ENCODE data around the gene NOB1. TPM values are rescaled to one million over a fixed set of nuclear protein-coding genes. Genes with fewer than 3 reads are reported as not detected.
A peak's percentile ranks its signal among the peaks of the same experiment; 100 is the strongest.

NOB1 gene
- total and polyA plus RNA-seq, 5 donors from 2014 or later = 36.1 to 62.6 (median 49.4) TPM

DNA sequence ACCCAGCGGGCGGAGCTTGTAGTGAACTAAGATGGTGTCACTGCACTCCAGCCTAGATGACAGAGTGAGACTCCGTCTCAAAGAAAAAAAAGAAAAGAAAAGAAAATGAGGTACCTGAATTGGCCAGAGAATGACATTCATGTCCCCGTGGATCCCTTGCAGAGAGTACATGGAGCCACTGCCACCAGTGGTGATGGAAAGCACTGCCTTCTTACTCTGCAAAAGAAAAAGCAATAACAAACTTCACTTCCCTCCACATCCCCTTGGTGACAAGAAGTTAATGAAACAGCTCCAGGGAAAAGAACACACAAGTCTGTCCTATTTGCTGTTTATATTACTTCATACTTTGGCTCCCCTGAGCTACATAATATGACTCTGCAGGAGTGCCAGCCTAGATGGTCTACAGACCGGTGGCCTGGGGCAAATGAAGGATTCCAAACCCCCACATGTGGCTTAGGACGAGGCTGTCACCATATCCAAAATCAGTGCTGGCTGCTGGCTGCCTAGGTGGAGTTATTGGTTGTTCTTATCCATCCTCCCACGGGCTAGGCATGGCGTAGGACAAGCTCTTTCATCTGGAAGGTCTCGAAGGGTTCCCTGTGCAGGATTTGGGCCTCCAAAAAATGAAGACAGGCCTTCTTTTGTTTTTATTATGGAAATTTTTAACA is 41.7 kb downstream of the NOB1 start:
- H3K27me3 Mint-ChIP-seq = no peaks in the 10 kb centered on the region
- no peaks in the 10 kb centered on the region for H3K36me3 Mint-ChIP-seq
- DNase-seq = no peak
- peaks cover 4 to 7% (median 5%) of the 10 kb centered on the region in 4 donors for H3K4me1 Mint-ChIP-seq
- no peak for ATAC-seq (ENCODE audit: low read depth in 2 of 2)
- Histone ChIP-seq H3K4me1 (ENCODE audit: control insufficient read depth, insufficient read depth, low read length, poor library complexity, severe bottlenecking) (peaks cover 5% of the 10 kb centered on the region), H3K27me3 (ENCODE audit: control insufficient read depth, insufficient read depth, low read length) (no peaks in the 10 kb centered on the region), H3K36me3 (ENCODE audit: control insufficient read depth, insufficient read depth, low read length) (no peaks in the 10 kb centered on the region), H3K4me3 (ENCODE audit: low read depth, low read length) (no peak overlapping the region), H3K27ac (ENCODE audit: insufficient read depth, low read length, poor library complexity, severe bottlenecking) (no peak overlapping the region), H3K9me3 (ENCODE audit: control insufficient read depth in 2 of 2, low read length in 2 of 2) (no peaks in the 10 kb centered on the region)
- no peak overlapping the region for H3K4me3 Mint-ChIP-seq
- no peak overlapping the region for H3K27ac Mint-ChIP-seq
- H3K9me3 Mint-ChIP-seq = no peaks in the 10 kb centered on the region

DNA sequence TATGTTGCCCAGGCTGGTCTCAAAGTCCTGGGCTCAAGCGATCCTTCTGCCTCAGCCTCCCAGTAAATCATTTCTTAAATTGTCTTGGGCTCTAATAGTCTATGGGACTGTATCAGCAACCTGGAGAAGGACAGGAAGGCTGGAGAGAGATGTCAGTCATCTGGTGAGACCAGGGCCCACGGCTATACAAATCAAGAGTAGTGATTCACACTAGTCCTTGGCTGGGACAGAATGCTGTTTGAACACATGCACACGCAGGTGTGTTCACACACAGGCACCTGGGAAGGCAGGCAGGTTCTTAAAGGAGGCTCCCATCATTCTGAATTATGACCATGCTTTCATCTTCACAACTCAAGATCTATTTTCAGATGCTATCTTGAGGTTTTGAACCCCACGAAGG is 42.4 kb downstream of the NOB1 start:
- Histone ChIP-seq H3K4me1 (ENCODE audit: control insufficient read depth, insufficient read depth, low read length, poor library complexity, severe bottlenecking) (peaks cover 5% of the 10 kb centered on the region), H3K9me3 (ENCODE audit: control insufficient read depth in 2 of 2, low read length in 2 of 2) (no peaks in the 10 kb centered on the region), H3K4me3 (ENCODE audit: low read depth, low read length) (no peak overlapping the region), H3K27me3 (ENCODE audit: control insufficient read depth, insufficient read depth, low read length) (no peaks in the 10 kb centered on the region), H3K36me3 (ENCODE audit: control insufficient read depth, insufficient read depth, low read length) (no peaks in the 10 kb centered on the region), H3K27ac (ENCODE audit: insufficient read depth, low read length, poor library complexity, severe bottlenecking) (no peak overlapping the region)
- no peak for ATAC-seq (ENCODE audit: low read depth in 2 of 2)
- no peaks in the 10 kb centered on the region for H3K27me3 Mint-ChIP-seq
- H3K36me3 Mint-ChIP-seq = no peaks in the 10 kb centered on the region
- no peak overlapping the region for H3K27ac Mint-ChIP-seq
- H3K4me1 Mint-ChIP-seq = peaks cover 4 to 7% (median 5%) of the 10 kb centered on the region in 4 donors
- H3K4me3 Mint-ChIP-seq = no peak overlapping the region
- no peak for DNase-seq
- H3K9me3 Mint-ChIP-seq = no peaks in the 10 kb centered on the region

DNA sequence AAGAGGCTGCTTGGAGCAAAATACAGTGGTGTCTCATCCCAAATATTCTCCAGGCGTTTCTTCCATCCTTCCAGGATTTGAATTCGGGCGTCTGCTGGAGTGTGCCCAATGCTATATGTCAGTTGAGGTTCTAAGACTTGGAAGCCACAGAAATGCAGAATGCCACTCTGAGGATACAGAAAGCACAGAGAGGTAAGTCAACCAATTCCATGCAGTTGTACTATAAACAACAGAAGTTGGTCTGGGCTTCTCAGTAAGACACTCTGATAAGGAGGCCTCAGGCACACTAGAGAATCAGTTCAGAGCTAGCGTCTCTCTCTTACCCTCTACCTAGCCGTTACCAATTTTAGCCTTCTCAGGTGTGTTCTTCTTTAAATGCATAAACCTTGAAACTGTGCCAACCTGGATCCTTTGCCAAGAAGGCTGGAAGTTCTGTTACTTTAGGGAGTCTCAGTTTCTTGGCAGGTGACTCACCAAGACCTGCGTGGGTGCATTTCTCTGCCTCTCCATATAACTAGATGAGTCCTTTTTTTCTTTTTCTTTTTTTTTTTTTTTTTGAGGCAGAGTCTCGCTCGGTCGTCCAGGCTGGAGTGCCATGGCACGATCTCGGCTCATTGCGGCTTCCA is 43.5 kb downstream of the NOB1 start:
- Histone ChIP-seq H3K4me1 (ENCODE audit: control insufficient read depth, insufficient read depth, low read length, poor library complexity, severe bottlenecking) (peaks cover 5% of the 10 kb centered on the region), H3K9me3 (ENCODE audit: control insufficient read depth in 2 of 2, low read length in 2 of 2) (no peaks in the 10 kb centered on the region), H3K27me3 (ENCODE audit: control insufficient read depth, insufficient read depth, low read length) (no peaks in the 10 kb centered on the region), H3K36me3 (ENCODE audit: control insufficient read depth, insufficient read depth, low read length) (no peaks in the 10 kb centered on the region), H3K4me3 (ENCODE audit: low read depth, low read length) (no peak overlapping the region), H3K27ac (ENCODE audit: insufficient read depth, low read length, poor library complexity, severe bottlenecking) (no peak overlapping the region)
- Mint-ChIP-seq H3K9me3 (no peaks in the 10 kb centered on the region), H3K4me1 (peaks cover 4 to 7% (median 5%) of the 10 kb centered on the region in 4 donors), H3K27me3 (no peaks in the 10 kb centered on the region), H3K4me3 (no peak overlapping the region), H3K36me3 (no peaks in the 10 kb centered on the region), H3K27ac (peak overlapping the region in 1 of 3 donors; percentile 15)
- DNase-seq (no peak), ATAC-seq (ENCODE audit: low read depth in 2 of 2) (no peak)

DNA sequence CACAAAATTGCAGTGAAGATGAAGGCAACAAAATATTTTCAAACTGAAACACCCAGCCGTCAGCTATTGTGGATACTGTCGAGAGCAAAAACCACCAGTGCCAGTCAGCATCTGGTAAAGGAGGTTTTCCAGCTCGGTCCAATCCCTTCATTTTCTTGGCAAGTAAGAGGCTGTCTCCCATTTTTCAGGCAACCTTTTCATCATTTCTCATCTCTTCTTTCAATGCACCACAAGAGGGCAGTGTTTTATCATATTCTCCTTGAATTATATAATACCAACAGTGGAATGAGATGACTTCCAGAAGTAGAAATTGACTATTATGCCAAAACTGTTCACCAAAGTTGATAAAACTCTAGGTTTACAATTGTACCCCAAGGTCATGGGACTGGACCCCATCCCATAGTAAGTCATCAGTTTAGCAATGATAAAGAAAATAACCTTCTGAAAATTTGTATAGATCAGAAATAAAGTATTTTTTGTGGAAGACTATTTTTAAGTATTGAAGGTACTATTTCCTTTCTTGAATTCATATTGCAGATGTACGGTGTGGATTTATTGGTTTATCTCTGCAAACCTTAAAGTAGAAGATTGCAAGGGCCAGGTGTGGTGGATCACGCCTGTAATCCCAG is 45.2 kb downstream of the NOB1 start:
- Histone ChIP-seq H3K27ac (ENCODE audit: insufficient read depth, low read length, poor library complexity, severe bottlenecking) (peak overlapping the region; percentile 1), H3K9me3 (ENCODE audit: control insufficient read depth in 2 of 2, low read length in 2 of 2) (no peaks in the 10 kb centered on the region), H3K27me3 (ENCODE audit: control insufficient read depth, insufficient read depth, low read length) (no peaks in the 10 kb centered on the region), H3K4me3 (ENCODE audit: low read depth, low read length) (no peak overlapping the region), H3K36me3 (ENCODE audit: control insufficient read depth, insufficient read depth, low read length) (no peaks in the 10 kb centered on the region), H3K4me1 (ENCODE audit: control insufficient read depth, insufficient read depth, low read length, poor library complexity, severe bottlenecking) (peaks cover 5% of the 10 kb centered on the region)
- DNase-seq (peak in 2 of 3 donors; percentile 63 to 70), ATAC-seq (ENCODE audit: low read depth in 2 of 2) (peak; percentile 40 to 50)
- Mint-ChIP-seq H3K4me3 (no peak overlapping the region), H3K27ac (peak overlapping the region in 1 of 3 donors; percentile 61), H3K9me3 (no peaks in the 10 kb centered on the region), H3K36me3 (peaks cover 3% of the 10 kb centered on the region), H3K27me3 (no peaks in the 10 kb centered on the region), H3K4me1 (peaks cover 4 to 7% (median 5%) of the 10 kb centered on the region in 4 donors)

DNA sequence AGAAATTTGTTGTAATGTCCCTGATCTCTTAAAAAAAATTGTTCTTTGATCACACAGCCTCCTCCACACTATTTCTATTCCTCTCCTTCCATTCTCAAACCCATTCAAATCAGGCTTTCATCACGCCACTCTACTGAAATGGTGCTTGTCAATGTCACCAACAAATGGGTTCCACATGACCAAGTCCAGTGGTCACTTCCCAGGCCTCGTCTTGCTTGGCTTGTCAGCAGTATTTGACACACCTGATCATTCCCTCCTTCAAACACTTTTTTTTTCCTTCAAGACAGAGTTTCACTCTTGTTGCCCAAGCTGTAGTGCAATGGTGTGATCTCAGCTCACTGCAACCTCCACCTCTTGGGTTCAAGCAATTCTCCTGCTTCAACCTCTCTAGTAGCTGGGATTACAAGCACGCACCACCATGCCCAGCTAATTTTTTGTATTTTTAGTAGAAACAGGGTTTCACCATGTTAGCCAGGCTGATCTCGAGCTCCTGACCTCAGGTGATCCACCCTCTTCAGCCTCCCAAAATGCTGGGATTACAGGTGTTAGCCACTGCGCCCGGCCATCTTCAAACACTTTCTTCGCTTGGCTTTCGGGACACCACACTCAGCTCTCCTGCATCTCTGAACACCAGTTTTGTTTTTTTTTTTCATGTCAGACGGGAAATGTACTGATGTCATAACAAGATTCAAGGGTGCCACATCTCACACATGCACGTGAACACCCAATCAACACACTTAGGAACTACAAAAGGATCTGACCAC is 46.6 kb downstream of the NOB1 start:
- Mint-ChIP-seq H3K27ac (no peak overlapping the region), H3K4me3 (peak overlapping the region in 1 of 4 donors; percentile 28), H3K4me1 (peaks cover 4 to 8% (median 6%) of the 10 kb centered on the region in 4 donors), H3K27me3 (no peaks in the 10 kb centered on the region), H3K36me3 (peaks cover 11% of the 10 kb centered on the region), H3K9me3 (no peaks in the 10 kb centered on the region)
- ATAC-seq (ENCODE audit: low read depth in 2 of 2) = no peak
- peaks cover 5% of the 10 kb centered on the region for H3K4me1 ChIP-seq (ENCODE audit: control insufficient read depth, insufficient read depth, low read length, poor library complexity, severe bottlenecking)
- H3K36me3 ChIP-seq (ENCODE audit: control insufficient read depth, insufficient read depth, low read length) = no peaks in the 10 kb centered on the region
- DNase-seq = no peak
- H3K4me3 ChIP-seq (ENCODE audit: low read depth, low read length) = no peak overlapping the region
- H3K27me3 ChIP-seq (ENCODE audit: control insufficient read depth, insufficient read depth, low read length) = no peaks in the 10 kb centered on the region
- no peaks in the 10 kb centered on the region for H3K9me3 ChIP-seq (ENCODE audit: control insufficient read depth in 2 of 2, low read length in 2 of 2)
- H3K27ac ChIP-seq (ENCODE audit: insufficient read depth, low read length, poor library complexity, severe bottlenecking) = no peak overlapping the region

DNA sequence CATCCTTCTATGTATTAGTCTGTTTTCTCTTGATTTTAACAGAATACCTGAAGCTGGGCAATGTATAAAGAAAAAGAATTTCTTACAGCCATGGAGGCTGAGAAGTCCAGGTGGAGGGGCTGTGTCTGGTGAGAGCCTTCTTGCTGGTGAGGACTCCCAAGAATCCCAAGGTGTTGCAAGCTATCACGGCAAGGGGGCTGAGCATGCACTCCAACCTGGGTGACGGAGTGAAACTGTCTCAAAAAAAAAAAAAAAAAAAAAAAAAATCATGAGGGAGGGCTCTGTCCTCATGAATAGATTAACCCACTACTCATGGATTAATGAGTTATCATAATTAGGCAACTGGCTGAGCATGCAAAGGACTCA is 47.8 kb downstream of the NOB1 start:
- Mint-ChIP-seq H3K4me3 (peak overlapping the region in 1 of 4 donors; percentile 45), H3K27me3 (no peaks in the 10 kb centered on the region), H3K9me3 (no peaks in the 10 kb centered on the region), H3K4me1 (peaks cover 4 to 8% (median 6%) of the 10 kb centered on the region in 4 donors), H3K36me3 (peaks cover 11% of the 10 kb centered on the region), H3K27ac (no peak overlapping the region)
- Histone ChIP-seq H3K4me3 (ENCODE audit: low read depth, low read length) (no peak overlapping the region), H3K27ac (ENCODE audit: insufficient read depth, low read length, poor library complexity, severe bottlenecking) (no peak overlapping the region), H3K4me1 (ENCODE audit: control insufficient read depth, insufficient read depth, low read length, poor library complexity, severe bottlenecking) (peaks cover 5% of the 10 kb centered on the region), H3K9me3 (ENCODE audit: control insufficient read depth in 2 of 2, low read length in 2 of 2) (no peaks in the 10 kb centered on the region), H3K36me3 (ENCODE audit: control insufficient read depth, insufficient read depth, low read length) (no peaks in the 10 kb centered on the region), H3K27me3 (ENCODE audit: control insufficient read depth, insufficient read depth, low read length) (no peaks in the 10 kb centered on the region)
- DNase-seq (no peak), ATAC-seq (ENCODE audit: low read depth in 2 of 2) (no peak)

DNA sequence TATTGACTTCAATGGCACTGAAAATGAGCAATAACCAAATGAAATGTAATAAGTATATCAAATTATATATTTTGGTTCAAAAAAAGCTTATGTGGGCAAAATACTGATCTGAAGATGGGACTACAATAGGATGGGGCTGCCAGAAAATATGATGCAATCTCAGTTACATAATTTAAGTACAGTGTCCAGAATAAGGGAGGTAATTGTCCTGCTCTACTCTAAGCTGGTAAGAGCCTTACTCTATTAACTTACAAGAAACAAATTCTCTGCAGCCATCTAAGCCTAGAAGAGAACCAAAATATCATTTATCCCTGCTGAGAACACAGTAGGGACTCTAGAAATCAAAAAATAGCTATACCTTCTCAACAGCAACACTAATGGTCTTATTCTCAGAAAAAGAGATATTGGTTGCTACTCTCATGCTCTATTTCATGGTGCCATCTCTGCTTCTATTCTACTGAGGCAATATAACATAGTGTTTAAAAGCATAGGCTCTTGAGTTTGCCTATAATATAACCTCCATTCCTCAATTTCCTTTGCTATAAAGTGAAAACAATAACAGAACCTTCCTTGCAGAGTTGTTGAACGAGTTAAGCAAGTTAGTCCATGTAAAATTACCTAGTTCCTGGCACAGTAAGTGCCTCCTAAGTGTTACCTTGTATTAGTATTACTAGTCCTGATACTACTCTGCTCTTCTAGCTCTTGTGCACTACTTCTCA is 48.3 kb downstream of the NOB1 start:
- ATAC-seq (ENCODE audit: low read depth in 2 of 2) = no peak
- H3K4me1 Mint-ChIP-seq = peaks cover 4 to 8% (median 6%) of the 10 kb centered on the region in 4 donors
- H3K27ac Mint-ChIP-seq = no peak overlapping the region

More for the DNA sequence above, 48.3 kb downstream of the NOB1 start:
- Histone ChIP-seq H3K9me3 (ENCODE audit: control insufficient read depth in 2 of 2, low read length in 2 of 2) (no peaks in the 10 kb centered on the region), H3K4me1 (ENCODE audit: control insufficient read depth, insufficient read depth, low read length, poor library complexity, severe bottlenecking) (peaks cover 5% of the 10 kb centered on the region), H3K27me3 (ENCODE audit: control insufficient read depth, insufficient read depth, low read length) (no peaks in the 10 kb centered on the region), H3K36me3 (ENCODE audit: control insufficient read depth, insufficient read depth, low read length) (peaks cover 3% of the 10 kb centered on the region), H3K27ac (ENCODE audit: insufficient read depth, low read length, poor library complexity, severe bottlenecking) (no peak overlapping the region), H3K4me3 (ENCODE audit: low read depth, low read length) (no peak overlapping the region)
- no peak for DNase-seq
- Mint-ChIP-seq H3K27me3 (no peaks in the 10 kb centered on the region), H3K36me3 (peaks cover 11% of the 10 kb centered on the region), H3K4me3 (peak overlapping the region in 1 of 4 donors; percentile 45), H3K9me3 (no peaks in the 10 kb centered on the region)
